NCI-H2171 treated with DMSO at 0.1 percent for 48 hours (cell line): ENCODE measurements around the gene WDFY4.

Experiments used
- DNase-seq: peaks from one replicate; lab custom pipeline; 2025; lab: John Stamatoyannopoulos, UW

Gene WDFY4

DNA sequence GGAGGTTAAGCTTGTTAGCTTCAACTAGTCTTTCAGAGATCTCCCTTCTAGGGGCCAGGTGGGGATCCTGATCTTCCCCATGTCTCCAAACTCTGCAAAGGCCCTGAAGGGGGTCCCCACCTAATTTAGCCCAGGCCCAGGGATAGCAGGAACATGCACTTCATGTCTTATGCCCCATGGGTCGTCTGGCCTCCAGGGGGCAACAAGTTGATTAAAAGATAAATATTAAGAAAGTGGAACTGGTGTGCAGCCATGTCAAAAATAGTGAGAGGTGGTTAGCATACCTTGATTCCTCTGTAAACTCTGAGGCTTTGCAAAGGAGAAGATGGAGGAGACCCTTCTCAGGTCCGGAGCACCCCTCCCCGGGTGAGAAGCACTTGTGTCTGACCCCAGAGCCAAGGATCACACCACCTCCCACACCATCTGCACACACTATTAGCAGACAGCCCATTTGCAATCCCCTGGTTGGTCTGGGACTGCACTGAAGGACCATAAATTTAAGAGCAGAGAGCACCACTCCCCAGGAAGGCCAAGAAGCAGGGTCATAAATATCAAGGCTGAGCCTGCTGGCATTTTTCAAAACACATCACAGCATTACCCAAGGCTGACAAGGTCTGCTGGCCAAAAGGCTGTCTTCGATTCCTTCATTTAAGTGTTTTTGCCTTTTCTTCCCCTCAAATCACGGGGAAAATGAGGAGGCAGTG lies 299.1 kb downstream of the WDFY4 start:
- DNase-seq: no peak

- DNase-seq: no peak
Observed at GRCh38 chr10:48985621-48986158, 301.0 kb downstream of the WDFY4 start.

- DNase-seq: no peak
Observed at GRCh38 chr10:48990226-48990625, 305.6 kb downstream of the WDFY4 start.

DNA sequence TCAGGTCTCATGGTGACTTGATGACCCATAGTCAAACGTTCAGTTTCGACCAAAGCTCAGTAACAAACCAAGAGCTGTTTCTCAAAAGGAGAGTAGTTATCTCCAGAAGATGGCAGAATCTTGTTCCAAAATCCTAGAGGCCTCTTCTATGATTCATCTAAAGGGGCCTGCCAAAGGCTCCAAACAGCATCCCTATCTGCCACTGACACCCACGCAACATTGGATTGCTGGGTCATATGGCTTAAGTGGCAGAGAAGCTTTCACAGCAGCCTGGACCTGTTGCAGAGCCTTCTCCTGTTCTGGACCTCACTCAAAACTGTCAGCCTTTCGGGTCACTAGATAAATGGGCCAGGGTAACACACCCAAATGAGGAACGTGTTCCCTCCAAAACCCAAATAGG lies 309.0 kb downstream of the WDFY4 start:
- no peak for DNase-seq

- no peak for DNase-seq
Observed at GRCh38 chr10:48996329-48996728, 311.7 kb downstream of the WDFY4 start.

DNA sequence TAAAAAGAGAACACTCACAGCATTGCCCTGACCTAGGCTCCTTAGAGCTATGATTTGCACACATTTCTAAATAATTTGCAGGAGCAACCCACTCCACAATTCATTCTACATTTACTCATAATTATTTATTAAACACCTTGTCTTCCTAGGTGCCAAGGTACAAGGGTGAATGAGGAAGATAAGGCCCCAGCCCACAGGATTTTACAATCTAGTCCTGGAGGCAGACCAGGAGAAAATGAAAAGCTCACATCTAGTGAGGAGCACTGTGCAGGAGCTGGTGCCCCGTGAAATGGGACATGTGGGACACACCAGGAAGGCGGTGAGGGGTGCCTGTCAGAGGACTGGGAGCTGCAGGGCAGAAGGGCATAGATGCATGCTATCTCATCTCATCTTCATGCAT lies 314.7 kb downstream of the WDFY4 start:
- no peak for DNase-seq

DNA sequence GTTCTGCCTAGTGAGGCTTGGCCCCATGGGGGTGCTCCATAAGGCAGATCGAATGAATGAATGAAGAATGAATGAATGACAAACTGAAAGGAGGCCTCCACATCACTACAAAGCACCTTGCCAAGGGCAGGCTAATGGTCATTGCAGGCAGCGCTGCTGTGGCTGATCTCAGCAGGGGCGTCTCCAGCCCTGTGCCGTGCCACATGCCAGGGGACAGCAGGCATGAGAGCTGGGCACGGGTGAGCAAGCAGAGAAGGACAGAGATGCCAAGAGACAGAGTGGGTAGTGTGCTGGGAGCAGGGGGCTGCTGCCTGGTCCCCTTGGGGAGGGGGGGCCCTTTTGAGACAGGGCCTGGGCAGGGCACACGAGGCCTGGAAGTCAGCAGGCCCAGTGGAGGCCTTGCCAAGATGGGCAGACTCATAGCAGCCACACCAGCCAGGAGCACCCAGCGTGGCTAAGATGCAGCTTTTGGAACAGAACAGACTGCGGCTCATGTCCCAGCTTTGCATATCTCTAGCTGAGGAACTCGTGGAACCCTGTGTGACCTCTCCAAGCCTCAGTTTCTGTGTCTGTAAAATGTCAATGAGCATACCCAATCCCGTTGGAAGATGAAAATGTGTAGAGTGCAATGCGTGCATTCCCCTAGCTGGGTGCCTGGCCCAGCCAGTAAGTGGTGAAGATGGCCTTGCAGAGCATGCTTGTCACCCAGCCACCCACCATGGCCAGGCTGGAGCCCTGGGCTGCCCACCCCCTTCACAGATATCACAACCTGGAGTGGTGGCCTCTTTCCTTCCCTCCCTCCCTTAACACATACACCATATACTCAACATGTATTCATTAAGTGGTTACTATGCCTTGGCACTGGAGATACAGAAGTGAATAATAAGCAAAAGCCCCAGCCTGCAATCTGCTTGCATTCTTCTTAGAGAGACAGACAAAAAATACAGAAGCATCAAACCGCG lies 316.0 kb downstream of the WDFY4 start:
- no peak for DNase-seq

DNA sequence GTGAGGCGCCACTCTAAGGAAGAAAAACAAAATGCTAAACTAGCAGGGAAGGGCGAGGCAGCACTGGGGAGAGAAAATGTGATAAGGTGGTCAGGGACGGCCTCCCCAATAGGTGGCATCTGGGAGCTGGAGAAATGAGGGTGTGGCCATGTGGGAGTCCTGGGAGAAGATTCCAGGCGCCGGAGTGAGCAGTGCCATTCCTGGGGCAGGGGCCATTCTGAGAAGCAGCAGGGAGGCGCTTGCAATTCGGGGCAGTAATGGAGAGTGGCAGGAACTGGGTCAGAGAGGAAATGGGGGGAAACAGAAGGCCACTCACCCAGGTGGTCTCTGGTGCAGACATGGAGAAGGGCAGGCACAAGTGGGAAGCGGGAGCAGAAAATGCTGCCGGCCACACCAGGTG lies 316.7 kb downstream of the WDFY4 start:
- DNase-seq: no peak

DNA sequence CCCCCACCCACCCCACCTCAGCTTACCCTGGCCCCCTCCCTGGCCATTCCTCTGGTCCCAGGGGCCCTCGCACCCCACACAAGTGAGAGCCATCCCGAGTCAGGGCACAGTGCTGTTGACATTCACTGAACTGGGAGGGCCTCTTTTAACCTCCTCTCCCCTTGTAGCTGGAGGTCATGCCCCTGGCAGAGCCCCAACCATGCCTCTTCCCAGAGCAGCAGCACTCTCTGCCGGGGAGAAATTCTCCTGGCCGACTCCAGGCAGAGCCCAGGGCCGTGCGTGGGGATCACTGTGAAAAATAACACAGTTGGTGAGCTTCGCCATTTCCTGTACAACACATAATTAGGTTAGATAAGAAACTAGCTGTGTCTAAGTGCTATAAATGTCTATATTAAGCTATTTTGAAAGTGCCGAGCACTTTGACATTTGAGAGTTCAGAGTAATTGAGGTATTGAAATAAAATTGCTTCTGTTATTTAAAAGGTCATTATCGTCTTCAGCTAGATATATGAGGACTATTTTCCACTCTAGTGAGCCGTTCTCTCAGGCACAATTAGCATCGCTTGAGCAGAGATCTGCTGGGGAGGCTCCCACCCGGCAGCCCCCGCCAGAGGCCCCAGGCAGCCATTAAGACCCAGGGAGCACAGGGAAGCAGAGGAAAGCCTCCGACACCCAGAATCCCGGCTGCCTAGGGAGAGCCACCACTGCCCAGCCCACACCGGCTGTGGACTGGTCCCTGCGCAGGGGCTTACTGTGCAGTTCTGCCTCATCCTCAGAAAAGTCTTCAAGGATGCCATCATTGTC lies 317.4 kb downstream of the WDFY4 start:
- DNase-seq: no peak

GRCh38 chr10:49005270-49005669 lies 320.6 kb downstream of the WDFY4 start:
- no peak for DNase-seq

GRCh38 chr10:49007129-49007528 lies 322.5 kb downstream of the WDFY4 start:
- no peak for DNase-seq

DNA sequence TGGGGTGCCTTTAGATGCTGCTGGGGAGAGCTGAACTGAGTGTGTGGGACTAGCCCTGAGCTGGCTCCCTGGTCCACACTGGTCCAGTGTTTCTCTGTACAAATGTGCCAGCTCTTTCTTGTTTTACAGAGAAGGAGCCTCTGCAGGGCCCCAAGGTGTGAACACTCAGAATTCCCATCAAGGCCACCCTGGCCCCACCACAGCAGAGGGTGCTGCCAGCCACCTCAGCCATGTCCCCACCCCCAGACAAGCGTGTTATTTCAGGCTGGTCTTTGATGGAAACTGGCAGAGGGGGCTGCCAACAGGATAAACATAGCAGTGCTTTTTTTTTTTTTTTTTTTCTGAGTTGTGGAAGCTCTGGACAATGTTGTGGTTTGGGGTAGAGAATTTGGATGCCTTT lies 323.4 kb downstream of the WDFY4 start:
- no peak for DNase-seq

DNA sequence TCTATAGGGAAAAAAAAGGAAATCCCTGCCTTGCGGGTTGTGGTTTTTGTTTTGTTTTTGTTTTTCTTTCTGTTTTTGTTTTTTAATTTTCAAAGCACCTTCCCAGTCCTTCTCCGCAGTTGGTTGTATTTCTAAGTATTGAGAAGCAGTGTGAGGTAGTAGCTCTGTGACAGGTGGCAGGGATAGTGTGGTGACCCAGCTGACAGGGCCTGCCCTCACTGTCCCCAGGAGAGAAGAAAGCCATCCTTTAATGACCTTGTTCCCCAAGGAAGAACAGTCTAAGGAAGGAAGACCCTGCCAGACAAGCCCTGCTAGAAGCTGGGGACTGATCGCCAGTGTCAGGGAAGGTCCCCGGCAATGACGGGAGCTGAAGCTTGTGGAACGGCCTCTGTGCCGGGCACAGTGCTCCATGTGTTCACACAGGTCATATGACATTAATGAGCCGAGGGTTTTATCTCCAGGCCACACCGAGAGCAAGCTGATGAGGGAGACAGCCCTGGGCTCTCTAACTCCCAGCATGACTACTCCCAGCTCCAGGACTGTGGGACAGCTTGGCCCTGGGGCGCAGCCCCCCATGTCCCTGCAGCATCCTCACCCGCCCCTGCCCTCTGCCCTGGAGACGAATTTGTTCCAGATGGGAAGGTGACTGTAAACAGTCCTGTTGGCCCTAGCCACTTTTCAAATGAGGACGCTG lies 324.0 kb downstream of the WDFY4 start:
- no peak for DNase-seq

DNA sequence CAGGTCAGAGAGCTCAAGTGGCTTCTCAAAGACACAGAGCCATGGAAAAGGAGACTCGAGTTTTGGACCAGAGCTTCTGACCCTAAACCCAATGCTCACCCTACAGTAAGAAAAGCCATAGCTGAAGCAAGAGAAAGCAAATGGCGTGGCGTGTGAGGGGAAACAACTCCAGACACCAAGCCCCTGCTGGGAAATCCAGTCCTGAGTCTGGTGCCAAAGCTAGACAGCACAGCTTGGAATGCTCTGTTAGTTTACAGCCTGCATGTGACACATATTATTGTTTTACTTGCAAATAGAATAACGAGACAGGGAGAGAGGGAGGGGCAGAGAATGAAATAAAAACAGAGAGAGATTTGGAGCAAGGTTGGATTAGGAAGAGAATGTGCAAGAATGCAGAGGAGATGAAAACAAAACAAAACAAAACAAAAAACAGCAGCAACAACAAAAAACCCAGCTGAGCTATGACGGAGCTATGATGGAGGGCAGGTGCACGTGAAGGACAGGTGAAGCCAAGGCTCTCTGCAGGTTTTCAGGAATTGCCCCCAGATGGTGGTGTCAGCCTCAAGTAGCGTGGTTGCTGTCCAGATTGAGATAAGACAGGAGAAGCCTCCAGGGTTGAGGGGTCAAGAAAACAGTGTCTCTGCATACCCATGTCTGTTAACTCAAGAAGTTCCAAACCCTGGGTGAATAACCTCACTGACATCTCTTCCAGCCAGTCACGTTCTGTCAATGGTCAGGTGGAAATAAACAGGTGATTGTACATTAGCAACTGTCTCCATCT lies 324.7 kb downstream of the WDFY4 start:
- no peak for DNase-seq

DNA sequence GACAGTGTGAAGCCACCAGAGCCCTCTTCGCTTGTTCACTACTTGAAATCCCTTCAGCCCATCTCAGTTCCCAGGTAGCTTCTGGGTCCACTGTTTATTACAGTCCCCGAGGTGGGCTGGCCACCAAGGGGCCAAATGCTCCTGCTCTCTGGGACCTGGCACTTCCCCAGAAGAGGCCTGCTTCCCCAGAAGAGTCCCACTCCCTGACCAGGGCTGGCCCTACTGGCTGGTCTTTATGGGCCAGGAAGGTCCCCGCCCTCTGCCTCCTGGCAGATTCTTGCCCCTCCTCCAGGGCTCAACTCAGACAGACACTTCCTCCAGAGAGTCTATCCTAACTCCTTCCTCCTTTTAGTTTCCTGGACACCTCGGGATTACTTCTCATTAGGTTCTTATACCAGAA lies 325.6 kb downstream of the WDFY4 start:
- no peak for DNase-seq

GRCh38 chr10:49010865-49011264 lies 326.2 kb downstream of the WDFY4 start:
- no peak for DNase-seq

DNA sequence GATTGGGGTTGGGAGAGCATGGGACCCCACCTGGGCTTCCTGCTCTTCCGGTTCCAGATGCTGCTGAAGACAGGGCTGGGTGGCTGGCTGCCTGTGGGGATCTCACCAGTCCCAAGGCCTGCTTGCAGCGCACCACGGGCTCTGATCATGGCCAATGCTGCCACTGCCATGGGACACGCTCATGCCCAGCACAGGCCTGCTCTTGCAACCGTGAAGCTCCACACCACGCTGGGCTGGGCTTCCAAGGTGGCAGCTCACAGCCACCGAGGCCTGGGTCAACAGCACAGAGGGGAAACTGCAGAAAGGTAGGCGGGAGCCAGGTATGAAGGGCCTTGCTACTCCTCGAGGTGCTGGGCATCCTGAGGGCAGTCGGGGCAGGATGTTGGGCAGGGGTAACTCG lies 327.1 kb downstream of the WDFY4 start:
- DNase-seq: no peak

- no peak for DNase-seq
Observed at GRCh38 chr10:49012603-49013002, 327.9 kb downstream of the WDFY4 start.

DNA sequence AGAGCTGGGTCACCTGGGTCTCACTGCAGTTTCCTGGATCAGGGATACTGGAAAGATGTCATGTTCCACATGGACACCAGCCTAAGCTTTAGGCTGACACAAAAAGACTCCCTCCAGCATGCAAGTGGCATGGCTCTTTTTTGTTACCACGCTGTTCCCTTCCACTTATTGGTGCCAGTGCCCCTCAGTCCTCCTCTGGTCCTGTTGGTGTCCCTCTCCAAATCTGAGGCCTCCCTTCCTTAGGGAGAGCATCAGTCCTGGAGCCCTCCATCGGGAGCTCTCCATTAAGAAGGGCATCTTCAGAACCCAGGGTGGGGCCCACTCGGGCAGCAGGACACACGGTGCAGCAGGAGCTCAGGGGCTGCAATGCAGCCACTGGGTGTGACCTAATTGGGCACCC lies 331.0 kb downstream of the WDFY4 start:
- DNase-seq: no peak

DNA sequence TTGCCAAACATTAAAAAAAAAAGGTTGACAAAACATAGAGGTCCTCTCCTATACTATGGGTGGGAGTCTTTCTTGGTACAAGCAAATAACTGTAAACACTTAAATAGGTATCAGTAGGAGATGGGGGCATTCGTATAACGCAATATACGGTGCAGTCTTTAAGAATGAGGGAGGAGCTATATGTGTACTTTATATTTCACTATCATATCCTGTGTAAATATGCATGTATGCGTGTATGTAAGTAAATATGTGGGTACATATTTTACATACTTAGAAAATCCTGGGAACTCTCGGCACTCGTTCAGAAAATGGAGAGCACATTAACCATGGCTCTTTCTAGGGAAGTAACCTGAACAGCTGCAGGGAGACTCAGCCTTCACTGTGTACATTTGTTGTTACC lies 337.0 kb downstream of the WDFY4 start:
- DNase-seq: no peak

DNA sequence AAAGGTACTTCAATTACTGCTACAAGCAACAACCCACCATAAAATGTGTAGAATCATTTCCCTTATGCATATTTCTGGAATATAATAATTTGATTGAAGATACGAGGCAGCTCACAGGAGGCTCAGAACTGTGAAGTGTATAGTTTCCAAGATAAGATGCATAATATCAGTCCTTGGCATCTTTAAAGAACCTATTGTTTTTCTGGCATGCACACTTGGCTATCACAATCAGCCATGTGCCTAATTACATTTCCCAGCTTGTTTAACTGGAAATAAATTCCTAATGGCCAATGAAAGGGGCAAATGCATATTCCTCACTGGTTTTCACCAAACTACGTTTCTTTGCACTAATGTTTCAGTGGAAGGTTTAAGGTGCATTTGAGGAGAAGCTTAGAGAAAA lies 338.4 kb downstream of the WDFY4 start:
- DNase-seq: no peak
